Stimulated activated CD4-positive, alpha-beta T cell treated with anti-CD3 and anti-CD28 coated beads, Interleukin-4, amount 100 ng/mL, for 4 hours (primary cell): ENCODE results near the gene LRMDA.

Experiments
- DNase-seq, 2 experiments: peaks; one replicate each; pipeline ENCODE4 v3.0.0-alpha.2; 2020

Gene LRMDA

DNA sequence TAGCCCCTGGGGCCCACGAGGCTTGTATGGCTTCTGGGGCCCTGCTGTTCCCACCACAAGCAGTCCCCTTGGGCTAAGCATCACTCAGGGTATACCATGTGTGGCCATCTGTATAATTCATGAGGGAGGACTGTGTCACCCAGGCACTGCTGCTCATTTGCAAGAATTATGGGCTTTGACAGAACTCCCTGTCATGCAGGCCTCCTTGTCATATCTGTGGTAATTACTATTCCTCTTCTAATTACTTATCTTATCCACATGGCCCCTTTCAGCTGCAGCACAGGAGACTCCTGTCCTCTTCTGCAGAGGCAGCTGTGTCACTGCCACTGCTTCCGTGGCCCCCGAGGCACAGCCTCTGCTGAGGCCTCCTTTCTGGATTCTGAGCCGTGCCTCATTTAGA is 46.3 kb downstream of the LRMDA start:
- no peak for DNase-seq

DNA sequence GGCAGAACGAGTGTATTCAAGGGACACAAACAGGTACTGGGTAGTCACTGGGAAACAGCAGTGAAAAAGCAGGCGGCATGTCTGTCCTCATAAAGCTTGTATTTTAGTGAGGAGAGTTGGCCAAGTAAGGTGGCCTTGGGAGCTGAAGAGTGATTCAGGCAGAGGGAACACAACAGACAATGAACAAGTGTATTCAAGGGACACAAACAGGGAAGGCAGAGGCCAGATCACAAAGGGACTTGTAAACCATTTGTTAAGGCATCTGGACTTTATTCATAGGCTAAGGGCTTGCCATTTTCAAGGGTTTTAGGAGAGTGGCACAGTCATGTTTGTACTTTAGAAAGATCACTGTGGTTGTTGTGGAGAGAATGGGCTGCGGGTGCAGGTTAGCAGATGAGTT is 49.0 kb downstream of the LRMDA start:
- DNase-seq = no peak

DNA sequence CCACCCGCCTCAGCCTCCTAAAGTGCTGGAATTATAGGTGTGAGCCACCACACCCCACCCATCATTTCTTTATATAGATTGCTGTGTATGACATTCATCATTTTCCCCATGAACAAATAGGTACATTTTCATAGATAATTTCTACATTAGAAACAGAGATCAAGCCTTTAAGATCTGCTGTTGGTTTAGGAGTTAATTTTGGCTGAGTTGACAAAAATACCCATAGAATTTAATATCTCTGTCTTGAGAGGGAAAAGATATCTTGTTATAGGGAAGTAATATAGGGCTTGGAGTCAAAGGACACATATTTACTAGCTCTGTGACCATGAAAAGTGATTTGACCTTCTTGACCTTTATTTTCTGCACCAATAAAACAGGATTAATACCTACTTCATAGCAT is 51.8 kb downstream of the LRMDA start:
- DNase-seq = no peak

DNA sequence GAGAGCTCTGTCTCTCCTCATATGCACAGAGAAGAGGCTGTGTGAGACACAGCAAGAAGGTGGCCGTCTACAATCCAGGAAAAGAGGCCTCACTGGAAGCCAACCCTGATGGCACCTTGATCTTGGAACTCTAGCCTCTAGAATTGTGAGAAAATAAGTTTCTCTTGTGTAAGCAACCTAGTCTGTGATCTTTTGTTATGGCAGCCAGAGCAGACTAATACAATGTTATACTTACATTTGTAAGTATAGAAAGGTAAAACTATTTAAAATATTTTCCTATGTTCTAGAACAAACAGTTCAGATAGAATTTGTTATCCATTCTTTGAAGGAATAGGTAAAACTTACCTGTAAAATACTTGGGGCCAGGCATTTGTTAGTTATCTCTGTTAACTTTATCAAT is 53.3 kb downstream of the LRMDA start:
- DNase-seq = no peak

DNA sequence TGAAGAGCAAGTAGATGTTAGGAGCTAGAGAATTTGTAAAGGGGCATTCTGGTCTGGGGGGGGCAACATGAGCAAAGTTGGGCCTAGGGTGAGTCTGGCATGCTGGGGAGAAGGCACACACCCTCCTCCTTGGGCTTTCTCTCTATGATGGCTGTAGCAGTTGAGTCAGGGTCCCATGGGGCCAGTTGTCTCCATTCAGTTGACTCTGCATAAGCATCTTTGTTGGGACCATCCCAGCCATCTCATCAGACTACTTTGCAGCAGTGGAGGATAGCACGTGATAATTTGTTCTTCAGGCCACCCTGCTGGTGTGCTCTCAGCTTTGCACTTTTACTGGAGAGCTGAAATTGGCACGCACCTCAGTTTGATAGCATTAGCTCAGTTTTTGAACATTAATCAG is 55.2 kb downstream of the LRMDA start:
- no peak for DNase-seq

DNA sequence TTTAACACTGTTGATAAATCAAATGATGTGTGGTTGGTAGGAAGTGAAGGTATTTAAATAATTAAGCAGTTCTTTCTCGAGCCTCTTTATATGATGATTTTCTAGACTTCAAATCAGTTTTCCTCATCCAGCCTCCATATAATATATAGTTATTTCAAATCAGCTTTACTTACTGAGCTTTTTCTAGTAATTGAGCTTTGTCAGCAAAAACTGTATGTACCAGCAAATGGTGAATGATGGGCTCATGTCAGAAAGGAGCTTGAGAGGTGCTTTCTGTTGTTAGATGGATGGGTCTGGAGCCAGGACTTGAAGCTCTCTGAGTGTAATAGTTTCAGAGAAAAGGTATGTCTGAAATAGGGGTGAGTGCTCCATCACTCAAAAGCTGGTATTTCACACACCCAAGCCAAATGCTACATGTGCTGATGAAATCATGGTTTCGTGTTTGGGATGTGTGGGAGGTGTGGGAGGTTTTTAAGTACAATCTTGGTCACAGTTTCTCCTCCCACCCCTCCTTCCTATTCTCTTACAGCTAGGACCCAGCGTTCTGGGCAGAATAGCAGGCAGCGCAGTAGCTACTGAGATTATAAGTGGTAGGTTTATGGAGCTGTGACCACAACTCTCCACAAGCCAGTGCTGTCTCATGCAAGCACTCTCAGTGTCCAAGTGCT is 55.8 kb downstream of the LRMDA start:
- DNase-seq = no peak

- no peak for DNase-seq
Observed at GRCh38 chr10:75487755-75488125, 56.3 kb downstream of the LRMDA start.

GRCh38 chr10:75492173-75492925 is 60.9 kb downstream of the LRMDA start:
- DNase-seq = no peak

GRCh38 chr10:75493464-75493863 is 62.0 kb downstream of the LRMDA start:
- DNase-seq = no peak

DNA sequence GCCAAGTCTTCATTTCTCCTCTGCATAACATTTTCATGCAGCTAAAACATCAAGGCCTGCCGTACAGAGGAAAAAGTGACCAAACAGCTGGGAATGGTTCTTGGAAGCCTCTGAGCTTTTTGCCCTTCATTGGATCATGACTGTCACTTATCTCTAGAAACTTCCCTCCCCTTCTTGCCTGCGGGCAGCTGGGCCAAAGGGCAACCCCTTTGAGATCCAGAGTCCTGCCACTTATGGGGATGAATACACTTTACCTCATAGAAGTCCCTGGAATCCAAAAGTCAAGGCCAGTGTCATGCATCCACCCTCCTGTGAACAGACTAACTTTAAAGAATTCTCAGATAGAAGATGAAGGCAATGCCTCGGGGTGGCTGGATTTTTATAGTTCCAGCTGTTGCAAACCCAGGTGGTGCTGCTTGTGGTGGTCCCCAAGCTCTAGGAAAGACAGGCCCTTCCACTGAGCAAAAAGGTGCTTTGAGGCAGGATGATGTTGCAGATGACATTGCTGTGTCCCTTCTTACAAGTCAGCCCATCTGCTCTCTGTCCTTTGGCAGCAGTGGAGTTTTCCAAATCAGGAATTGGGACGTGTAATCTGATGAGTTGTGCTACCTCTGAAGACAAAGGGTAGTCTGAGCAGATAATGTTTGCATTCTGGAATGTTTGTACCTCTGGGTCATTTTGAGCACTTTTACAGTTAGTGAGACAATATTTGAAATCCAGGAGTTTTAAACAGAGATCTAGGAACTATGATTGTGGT is 64.2 kb downstream of the LRMDA start:
- DNase-seq = no peak

DNA sequence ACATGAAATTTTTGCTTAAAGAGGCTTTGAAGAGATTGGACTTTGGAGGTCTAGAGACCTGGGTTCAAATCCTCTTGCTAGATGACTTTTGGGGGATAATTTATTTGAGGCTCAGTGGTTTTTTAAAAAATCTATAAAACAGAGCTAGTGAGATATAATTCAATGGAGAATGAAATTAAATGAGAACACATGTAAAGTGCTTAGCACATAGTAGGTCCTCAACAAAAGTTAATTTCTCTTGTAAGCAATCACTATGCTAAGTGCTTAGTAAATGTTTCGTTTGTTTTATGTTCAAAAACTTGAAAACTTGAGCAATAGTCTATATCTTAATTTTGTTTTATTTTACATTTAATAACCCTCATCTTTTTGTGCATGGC is 64.8 kb downstream of the LRMDA start:
- no peak for DNase-seq

DNA sequence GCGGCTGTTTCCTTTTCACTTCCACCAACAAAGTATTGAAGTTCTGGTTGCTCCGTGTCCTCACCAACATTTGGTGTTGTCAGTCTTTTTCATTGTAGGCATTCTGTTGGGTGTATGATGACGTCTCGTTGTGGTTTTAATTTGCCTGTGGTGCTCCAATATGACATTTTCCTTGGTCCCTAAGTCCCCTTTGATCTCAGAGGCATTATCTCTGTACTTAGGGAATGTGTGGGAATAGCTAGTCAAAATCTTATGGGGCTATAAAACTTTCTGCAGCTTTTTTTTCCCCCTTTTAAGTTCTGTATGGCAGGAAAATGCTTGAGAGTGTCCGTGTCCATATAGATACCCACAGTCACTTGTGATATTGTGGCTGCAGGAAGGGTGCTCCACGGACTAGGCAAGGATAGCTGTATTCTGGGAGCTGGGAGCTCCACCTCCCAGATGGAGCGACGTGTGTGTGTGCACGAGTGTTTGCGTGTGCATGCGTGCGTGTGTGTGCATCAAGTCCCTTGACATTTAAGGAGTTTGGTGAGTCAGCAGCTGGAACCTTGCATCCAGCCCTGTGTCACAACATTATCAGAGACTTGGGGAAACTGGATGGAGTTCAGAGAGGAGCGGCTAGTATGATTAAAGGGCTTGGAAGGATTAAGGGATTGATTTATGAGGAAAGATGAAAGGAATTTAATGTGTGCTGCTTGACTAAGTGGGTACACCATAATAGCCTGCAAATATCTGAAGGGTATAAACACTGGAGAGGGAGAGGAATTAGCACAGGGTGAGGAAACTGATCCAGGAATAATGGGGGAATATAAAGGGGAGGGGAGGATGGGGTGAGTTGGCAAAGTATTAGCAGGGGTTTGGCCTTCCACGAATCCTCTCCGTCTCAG is 66.8 kb downstream of the LRMDA start:
- DNase-seq = no peak

DNA sequence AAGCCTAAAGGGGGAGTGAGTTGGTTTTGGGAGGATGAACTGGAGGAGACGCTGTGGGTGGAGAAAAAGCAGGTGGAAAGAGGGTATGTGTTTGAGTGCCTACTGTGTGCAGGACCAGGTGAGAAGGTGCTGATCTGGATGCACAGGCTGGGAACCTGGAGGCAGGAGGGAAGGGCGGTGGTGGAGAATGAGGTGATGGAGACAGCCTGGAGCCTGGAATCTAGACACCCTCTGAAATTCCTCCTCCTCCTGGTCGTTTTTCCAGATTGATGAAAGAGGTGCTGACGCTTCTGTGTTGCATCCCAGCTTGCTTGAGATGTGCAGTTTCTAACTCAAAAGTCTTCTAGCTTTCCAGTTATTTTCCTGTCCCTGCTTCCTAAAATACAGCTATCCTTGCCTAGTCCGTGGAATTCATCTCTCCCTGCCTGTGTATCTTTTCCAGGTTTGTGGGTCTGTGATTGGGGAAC is 67.5 kb downstream of the LRMDA start:
- no peak for DNase-seq

DNA sequence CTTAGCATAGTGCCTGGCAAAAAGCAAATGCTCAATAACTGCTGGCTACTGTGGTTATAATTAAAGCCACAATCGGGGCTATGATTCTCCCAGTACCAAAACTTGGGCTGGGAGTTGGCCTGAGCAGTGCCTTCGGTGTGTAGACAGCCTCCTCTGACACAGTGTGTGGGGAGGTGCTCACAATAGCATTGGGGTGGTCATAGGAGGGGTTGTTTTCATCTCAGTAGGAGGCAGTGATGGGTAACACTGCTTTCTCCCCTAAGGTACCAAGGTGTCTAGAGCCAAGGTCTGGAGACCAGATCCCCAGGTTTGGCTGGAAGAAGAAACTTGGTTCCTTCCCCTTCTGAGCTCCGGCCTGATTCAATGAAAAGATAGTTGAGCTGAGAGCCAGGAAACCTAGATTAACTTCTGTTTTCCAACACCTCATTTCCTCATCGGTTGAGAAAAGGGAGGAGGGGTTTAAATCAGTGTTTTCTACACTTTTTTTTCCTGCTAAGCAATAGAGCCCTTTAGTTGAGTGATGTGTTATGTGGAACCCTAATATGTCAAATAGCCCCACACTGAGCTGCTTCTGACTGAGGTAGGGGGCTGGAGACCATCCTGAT is 68.2 kb downstream of the LRMDA start:
- no peak for DNase-seq

GRCh38 chr10:75502389-75502788 is 71.0 kb downstream of the LRMDA start:
- DNase-seq = no peak

GRCh38 chr10:75502838-75503237 is 71.4 kb downstream of the LRMDA start:
- no peak for DNase-seq

GRCh38 chr10:75505293-75505692 is 73.9 kb downstream of the LRMDA start:
- DNase-seq = no peak

DNA sequence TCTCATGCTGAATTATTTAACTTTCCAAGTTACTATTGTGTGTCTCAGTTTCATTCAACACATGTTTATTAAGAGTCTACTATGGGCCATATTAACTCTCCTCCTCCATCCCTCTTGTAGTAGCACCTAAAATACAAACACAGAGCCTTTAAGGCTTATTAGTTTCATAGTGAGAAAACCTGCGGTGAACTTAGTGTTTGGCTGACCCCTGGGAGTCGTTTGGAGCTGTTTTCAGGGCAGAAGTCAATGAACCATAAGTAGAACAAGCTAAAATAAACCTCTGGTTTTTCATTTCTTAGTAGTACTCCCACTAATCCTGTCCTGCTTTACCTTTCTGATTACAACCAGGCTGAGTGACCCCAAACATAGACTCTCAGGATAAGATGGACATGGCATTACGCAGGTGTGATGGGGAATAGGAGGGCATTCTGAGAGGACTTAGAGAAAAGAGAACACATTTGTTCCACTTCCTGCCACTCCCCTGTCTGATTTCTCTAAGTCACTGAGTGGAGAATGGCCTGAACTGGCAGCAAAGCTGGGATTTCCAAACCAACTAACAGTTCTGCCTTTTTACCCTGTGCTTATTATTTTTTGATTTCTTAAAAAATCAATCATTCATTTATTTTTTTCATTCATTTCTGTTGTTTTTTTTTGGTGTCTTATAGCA is 74.5 kb downstream of the LRMDA start:
- no peak for DNase-seq

DNA sequence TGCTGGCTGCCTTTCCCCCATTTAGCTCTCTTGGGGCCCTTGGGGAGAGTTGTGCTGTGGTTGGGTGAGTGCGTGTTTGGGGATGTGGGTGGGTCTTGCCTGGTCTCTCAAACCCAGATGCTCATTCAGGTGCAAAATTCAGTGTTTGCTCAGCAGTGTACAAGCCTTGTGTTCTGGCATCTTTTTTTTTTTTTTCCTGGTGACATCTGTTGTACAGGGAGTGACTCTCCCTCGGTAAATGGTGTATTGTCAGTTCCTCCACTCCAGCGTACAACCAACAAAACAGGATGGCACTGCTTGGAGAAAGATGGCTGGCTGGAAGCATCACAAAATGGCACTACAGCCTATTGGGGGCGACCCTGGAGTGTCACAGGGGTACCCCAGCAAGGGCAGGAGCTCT is 75.5 kb downstream of the LRMDA start:
- no peak for DNase-seq

DNA sequence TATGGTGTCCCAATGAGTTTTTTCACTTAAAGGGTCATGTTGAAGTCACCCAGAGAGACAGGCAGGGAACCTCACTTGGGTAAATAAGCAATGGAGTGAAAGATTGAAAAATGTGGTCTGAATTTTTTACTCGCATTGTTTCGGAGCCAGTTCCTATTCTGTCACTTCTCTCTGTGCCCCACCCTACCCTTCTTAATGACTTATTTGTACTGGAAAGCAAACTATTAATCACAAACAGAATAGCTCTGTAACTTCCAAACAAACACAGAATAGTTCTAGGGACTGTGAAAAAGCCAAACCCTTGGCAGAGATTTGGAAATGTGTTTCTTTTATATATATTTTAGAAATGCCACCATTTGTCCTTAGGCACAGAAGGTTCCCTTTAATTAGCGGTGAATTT is 76.0 kb downstream of the LRMDA start:
- DNase-seq = no peak

DNA sequence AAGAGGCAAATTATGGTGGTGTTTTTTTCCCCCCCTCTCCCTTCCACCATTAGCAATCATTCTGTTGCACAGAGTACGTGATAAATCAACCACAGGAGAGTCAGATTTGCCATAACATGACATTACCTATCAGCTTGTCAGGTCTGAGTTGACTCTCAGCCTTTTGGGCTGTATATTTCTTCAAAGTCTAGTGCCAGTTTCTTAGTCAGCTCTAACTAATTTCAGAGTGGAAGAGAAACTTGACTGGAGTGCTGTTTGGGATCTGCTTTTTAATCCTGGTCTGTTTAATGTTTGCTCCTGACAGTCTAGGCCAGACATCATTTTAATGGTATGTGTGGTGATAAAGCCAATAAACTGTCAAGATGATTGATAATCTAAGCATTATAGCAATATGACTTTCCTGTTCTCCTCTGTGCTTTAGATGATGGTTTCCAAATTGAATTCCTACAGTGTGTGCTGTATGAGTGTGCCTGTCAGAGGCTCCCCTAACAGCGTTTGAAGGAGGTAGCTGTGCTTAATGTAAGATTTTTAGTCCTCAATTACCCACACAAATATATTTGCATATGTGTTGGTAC is 76.9 kb downstream of the LRMDA start:
- no peak for DNase-seq
